Activated B cell treated with CpG ODN at 0.5 μM for 24 hours (primary cell): ENCODE results near the gene BRF1. TPM values are rescaled to one million over a fixed set of nuclear protein-coding genes. Genes with fewer than 3 reads are reported as not detected.

Experiments
- ATAC-seq: fragments of 200-7000 bp; cut with Tn5 transposase; one replicate; pipeline ENCODE4 v1.10.0; 2021; ENCODE audit warnings: low read depth, mild to moderate bottlenecking, moderate library complexity
- CTCF ChIA-PET: fragments of 350-600 bp; sonication (Branson Sonifier 250); formaldehyde crosslinking; loops from one replicate; lab custom pipeline; 2021; ENCODE audit warnings: antibody characterized with exemption; lab: Charles Lee
- POLR2A ChIA-PET: fragments of 350-600 bp; sonication (Branson Sonifier 250); formaldehyde crosslinking; loops from one replicate; lab custom pipeline; 2021; ENCODE audit warnings: antibody characterized with exemption; lab: Charles Lee
- DNase-seq: peaks from one replicate; pipeline ENCODE4 v3.0.0; 2022
- H3K27ac Mint-ChIP-seq: one replicate; pipeline ENCODE4 v1.8.0; 2020; ENCODE audit warnings: mixed read lengths
- H3K27me3 Mint-ChIP-seq: one replicate; pipeline ENCODE4 v1.8.0; 2021; ENCODE audit warnings: mixed read lengths
- H3K36me3 Mint-ChIP-seq: one replicate; pipeline ENCODE4 v1.8.0; 2021; ENCODE audit warnings: low read depth, mixed read lengths
- H3K4me1 Mint-ChIP-seq: one replicate; pipeline ENCODE4 v1.8.0; 2021; ENCODE audit warnings: mixed read lengths
- H3K4me3 Mint-ChIP-seq: one replicate; pipeline ENCODE4 v1.8.0; 2020; ENCODE audit warnings: mild to moderate bottlenecking, mixed read lengths
- H3K9me3 Mint-ChIP-seq: one replicate; pipeline ENCODE4 v1.8.0; 2020; ENCODE audit warnings: mixed read lengths
- CTCF ChIP-seq: fragments of 200-600 bp; IDR thresholded peaks from one replicate; pipeline ENCODE4 v1.8.0; 2022; ENCODE audit warnings: antibody characterized with exemption, mild to moderate bottlenecking
- intact Hi-C: fragments of 100-400 bp; cut with micrococcal nuclease; formaldehyde crosslinking; loops from one replicate; pipeline ENCODE4 v1.15.1; 2024
- total RNA-seq: library from RNA; stranded (reverse); gene quantifications from 2 replicates; pipeline ENCODE4 v1.2.3, GENCODE V29; 2022

The BRF1 gene
- total RNA-seq, 1 donor from 2014 or later = 32.8 TPM

- Mint-ChIP-seq H3K27me3 (peaks cover 30% of the 10 kb centered on the region), H3K4me1 (peaks cover 33% of the 10 kb centered on the region), H3K27ac (no peak overlapping the region), H3K36me3 (no peaks in the 10 kb centered on the region), H3K4me3 (peak overlapping the region; percentile 12), H3K9me3 (no peaks in the 10 kb centered on the region)
- ATAC-seq = peak; percentile 33
- DNase-seq = no peak
- TF ChIP-seq CTCF = no peak
- ChIA-PET CTCF (no interaction called here), POLR2A (interaction anchor here (0.5 to 1.5 kb wide), 3 partner anchors 13 to 64 kb away, joined by 3 read pairs; partner anchors contain the start of gene NUDT14)
- intact Hi-C loops = no loop called here
These were observed 106.7 kb downstream of the BRF1 start for GRCh38 chr14:105193916-105194782.

GRCh38 chr14:105192866-105193731 lies 107.7 kb downstream of the BRF1 start:
- Mint-ChIP-seq H3K36me3 (no peaks in the 10 kb centered on the region), H3K27ac (no peak overlapping the region), H3K27me3 (peaks cover 26% of the 10 kb centered on the region), H3K9me3 (no peaks in the 10 kb centered on the region), H3K4me1 (peaks cover 31% of the 10 kb centered on the region), H3K4me3 (no peak overlapping the region)
- TF ChIP-seq CTCF = no peak
- DNase-seq (no peak), ATAC-seq (peak; percentile 42)
- POLR2A ChIA-PET = no interaction called here
- intact Hi-C loops = no loop called here
- CTCF ChIA-PET = no interaction called here

- intact Hi-C loops = no loop called here
- ATAC-seq (no peak), DNase-seq (no peak)
- POLR2A ChIA-PET = no interaction called here
- no peak for TF ChIP-seq CTCF
- peaks cover 16% of the 10 kb centered on the region for H3K27me3 Mint-ChIP-seq
- CTCF ChIA-PET = no interaction called here
- no peaks in the 10 kb centered on the region for H3K36me3 Mint-ChIP-seq
- no peaks in the 10 kb centered on the region for H3K9me3 Mint-ChIP-seq
- H3K27ac Mint-ChIP-seq = no peak overlapping the region
- H3K4me3 Mint-ChIP-seq = no peak overlapping the region
- peaks cover 1% of the 10 kb centered on the region for H3K4me1 Mint-ChIP-seq
These were observed 112.8 kb downstream of the BRF1 start for GRCh38 chr14:105187935-105188524.

GRCh38 chr14:105187116-105187515 lies 113.7 kb downstream of the BRF1 start:
- Mint-ChIP-seq H3K4me1 (peaks cover 3% of the 10 kb centered on the region), H3K27me3 (peaks cover 16% of the 10 kb centered on the region), H3K36me3 (no peaks in the 10 kb centered on the region), H3K9me3 (no peaks in the 10 kb centered on the region), H3K4me3 (no peak overlapping the region), H3K27ac (no peak overlapping the region)
- POLR2A ChIA-PET = no interaction called here
- no peak for DNase-seq
- no peak for ATAC-seq
- intact Hi-C loops = no loop called here
- no peak for TF ChIP-seq CTCF
- CTCF ChIA-PET = no interaction called here
